Retinal pigment epithelial cell (primary cell): ENCODE results near the gene CPSF2.
"Not testable (repeated sequence)": the region's sequence is repeated elsewhere in the genome, so short reads cannot be mapped to it uniquely, and the experiment has no call there.

ENCODE experiments used
- DNase-seq: peaks from one replicate; pipeline ENCODE4 v3.0.0-alpha.2; 2010; ENCODE audit warnings: low read depth
- H3K4me3 ChIP-seq: 2 replicates; pipeline ENCODE4 v1.5.1; 2011; ENCODE audit warnings: mild to moderate bottlenecking, low read length, control low read depth, moderate library complexity
- CTCF ChIP-seq: conservative IDR thresholded peaks from 2 replicates; pipeline ENCODE4 v1.5.1; 2011; ENCODE audit warnings: low read depth, low read length, control low read depth, inconsistent platforms

CPSF2 gene

GRCh38 chr14:92175811-92176210 is 54.0 kb downstream of the CPSF2 start:
- no peak overlapping the region for H3K4me3 ChIP-seq
- no peak for DNase-seq
- TF ChIP-seq CTCF, result no peak

GRCh38 chr14:92176476-92176875 is 54.7 kb downstream of the CPSF2 start:
- DNase-seq, result no peak
- no peak for TF ChIP-seq CTCF

GRCh38 chr14:92179178-92179577 is 57.4 kb downstream of the CPSF2 start:
- not testable (repeated sequence) for H3K4me3 ChIP-seq, DNase-seq

More at GRCh38 chr14:92176476-92176875, 54.7 kb downstream of the CPSF2 start:
- no peak overlapping the region for H3K4me3 ChIP-seq

- no peak for TF ChIP-seq CTCF
- no peak overlapping the region for H3K4me3 ChIP-seq
- DNase-seq, result no peak
Observed at GRCh38 chr14:92185559-92185958, 63.8 kb downstream of the CPSF2 start.

- H3K4me3 ChIP-seq, DNase-seq: not testable (repeated sequence)
Observed at GRCh38 chr14:92187616-92188015, 65.8 kb downstream of the CPSF2 start.

- DNase-seq, result peak; percentile 21
- H3K4me3 ChIP-seq, result no peak overlapping the region
- no peak for TF ChIP-seq CTCF
Observed at GRCh38 chr14:92190768-92191167, 69.0 kb downstream of the CPSF2 start.

- no peak for DNase-seq
- no peak overlapping the region for H3K4me3 ChIP-seq
- TF ChIP-seq CTCF, result no peak
Observed at GRCh38 chr14:92198804-92199203, 77.0 kb downstream of the CPSF2 start.

- no peak for DNase-seq
- TF ChIP-seq CTCF, result no peak
- H3K4me3 ChIP-seq, result no peak overlapping the region
Observed at GRCh38 chr14:92199763-92200162, 78.0 kb downstream of the CPSF2 start.
